K562 (cell line): ENCODE measurements around the gene TP53I13. TPM values are rescaled to one million over a fixed set of nuclear protein-coding genes. Genes with fewer than 3 reads are reported as not detected.

Experiments used
- ATAC-seq: fragments of 200-7000 bp; cut with Tn5 transposase; 3 replicates; pipeline ENCODE4 v1.9.1; 2020; ENCODE audit warnings: moderate library complexity
- BruUV-seq: library from RNA; stranded (reverse); fragments of 400-500 nt; replicated peaks from 2 replicates; lab custom pipeline; 2021; lab: Mats Ljungman, UMichigan
- CTCF ChIA-PET: fragments of 300-600 bp; formaldehyde crosslinking; extraction: SDS; loops from one replicate; lab custom pipeline; 2021; ENCODE audit warnings: low intra/inter-chr PET ratio; lab: Yijun Ruan, JAX
- POLR2A ChIA-PET: fragments of 300-600, 350-650 bp; sonication (Branson Sonifier 250); formaldehyde crosslinking; extraction: SDS; loops from one replicate; lab custom pipeline; 2021; ENCODE audit warnings: antibody characterized with exemption, inconsistent platforms; lab: Yijun Ruan, JAX
- DNase-seq, 4 experiments: peaks; one replicate each; pipeline versions ENCODE4 v3.0.0 to v3.0.0-alpha.2; 2011 to 2018; ENCODE audit warnings: low spot score in 3 of 4, mixed read lengths in 3 of 4; ENCODE audit errors: extremely low read depth in 1 of 4
- FAIRE-seq: peaks from 2 replicates; lab custom pipeline; 2011; peaks lifted over from hg19 to GRCh38; lab: Jason Lieb, UNC
- H2AFZ ChIP-seq: 2 replicates; pipeline ENCODE4 v1.6.0; 2011; ENCODE audit warnings: low read depth, low read length, control low read depth, inconsistent platforms
- H3K27ac ChIP-seq: fragments of 200-600 bp; 3 replicates; pipeline ENCODE4 v1.8.0; 2011; ENCODE audit warnings: low read depth, mild to moderate bottlenecking, control low read depth, inconsistent platforms, low read length, moderate library complexity, mixed read lengths; ENCODE audit errors: extremely low read depth
- H3K27me3 ChIP-seq, 2 experiments: fragments of 300-600 bp in 1 of 2; 2 replicates in 1 of 2; 3 replicates in 1 of 2; pipeline versions ENCODE4 v1.6.0 to v1.8.0; 2011; ENCODE audit warnings: inconsistent platforms in 2 of 2, low read length in 2 of 2, mild to moderate bottlenecking in 1 of 2, mixed read lengths in 1 of 2, moderate library complexity in 1 of 2; ENCODE audit not compliant: control insufficient read depth in 2 of 2, insufficient read depth in 2 of 2
- H3K36me3 ChIP-seq: fragments of 300-600 bp; 3 replicates; pipeline ENCODE4 v1.8.0; 2011; ENCODE audit warnings: mild to moderate bottlenecking, low read length, inconsistent platforms; ENCODE audit not compliant: control insufficient read depth, insufficient read depth
- H3K4me1 ChIP-seq, 2 experiments: fragments of 200-600 bp in 1 of 2; replicated peaks in 1 of 2; 2 replicates in 1 of 2; 3 replicates in 1 of 2; pipeline versions ENCODE4 v1.5.1 to v1.8.0; 2011; ENCODE audit warnings: inconsistent platforms in 2 of 2, low read length in 2 of 2, mild to moderate bottlenecking in 1 of 2, mixed read lengths in 1 of 2, moderate library complexity in 1 of 2; ENCODE audit not compliant: control insufficient read depth in 2 of 2, insufficient read depth in 2 of 2
- H3K4me2 ChIP-seq: 2 replicates; pipeline ENCODE4 v1.6.1; 2011; ENCODE audit warnings: low read length, control low read depth, inconsistent platforms, mixed read lengths; ENCODE audit not compliant: insufficient read depth
- H3K4me3 ChIP-seq: fragments of 200-600 bp; sonication (generic), shearing (Covaris generic); 2 replicates; pipeline ENCODE4 v1.5.1; 2016; ENCODE audit warnings: control low read depth, inconsistent platforms
- H3K79me2 ChIP-seq: fragments of 200-600 bp; 3 replicates; pipeline ENCODE4 v1.8.0; 2011; ENCODE audit warnings: low read length, inconsistent platforms; ENCODE audit not compliant: control insufficient read depth, insufficient read depth
- H3K9ac ChIP-seq, 2 experiments: 2 replicates each; pipeline versions ENCODE4 v1.6.0 to v1.6.1; 2011; ENCODE audit warnings: low read depth in 2 of 2, low read length in 2 of 2, control low read depth in 1 of 2, inconsistent platforms in 1 of 2, mild to moderate bottlenecking in 1 of 2, mixed read lengths in 1 of 2; ENCODE audit not compliant: insufficient read depth in 1 of 2
- H3K9me1 ChIP-seq: one replicate; pipeline ENCODE4 v1.6.0; 2011; ENCODE audit warnings: inconsistent platforms, mild to moderate bottlenecking, low read length, moderate library complexity; ENCODE audit not compliant: control insufficient read depth, insufficient read depth
- H3K9me3 ChIP-seq: replicated peaks from 2 replicates; pipeline ENCODE4 v1.5.1; 2011; ENCODE audit warnings: low read depth, low read length, inconsistent platforms; ENCODE audit not compliant: control insufficient read depth, insufficient read depth
- H4K20me1 ChIP-seq: replicated peaks from 2 replicates; pipeline ENCODE4 v1.6.1; 2011; ENCODE audit warnings: low read length, inconsistent platforms, mixed read lengths; ENCODE audit not compliant: control insufficient read depth, insufficient read depth
- CHD2 ChIP-seq: IDR thresholded peaks from 2 replicates; pipeline ENCODE4 v1.6.1; 2011; ENCODE audit warnings: low read depth, low read length
- EGR1 ChIP-seq: fragments of 450-650 bp; conservative IDR thresholded peaks from 2 replicates; pipeline ENCODE4 v1.6.1; 2017; ENCODE audit warnings: mild to moderate bottlenecking
- GABPB1 ChIP-seq: sonication (generic); formaldehyde crosslinking; IDR thresholded peaks from 2 replicates; pipeline ENCODE4 v1.8.0; 2022; ENCODE audit warnings: mild to moderate bottlenecking, missing genetic modification reagents
- STAT5B ChIP-seq: fragments of 250-450 bp; sonication (Bioruptor Pico); IDR thresholded peaks from 2 replicates; pipeline ENCODE4 v1.8.0; 2021; ENCODE audit warnings: mild to moderate bottlenecking, inconsistent platforms
- TAF7 ChIP-seq: fragments of 450-650 bp; IDR thresholded peaks from 2 replicates; pipeline ENCODE4 v1.6.1; 2016; ENCODE audit warnings: missing genetic modification characterization, missing compliant biosample characterization
- TEAD4 ChIP-seq, 2 experiments: sonication (generic) in 1 of 2; formaldehyde crosslinking in 1 of 2; IDR thresholded peaks; 2 replicates each; pipeline versions ENCODE4 v1.6.1 to v1.8.0; 2012 to 2022; ENCODE audit warnings: borderline replicate concordance in 1 of 2, inconsistent platforms in 1 of 2, low read length in 1 of 2, mild to moderate bottlenecking in 1 of 2, missing genetic modification reagents in 1 of 2
- WGBS: fragments of 100-300 bp; shearing (Covaris generic); methylation state at CpG from one replicate; pipeline ENCODE4 v1.1.6; 2016; ENCODE audit warnings: low coverage, mixed read lengths; ENCODE audit not compliant: insufficient coverage; ENCODE audit errors: missing lambda C conversion rate; 5-methylcytosine and 5-hydroxymethylcytosine counted together
- in situ Hi-C: fragments of 300-500 bp; cut with MboI; formaldehyde crosslinking; loops from 4 replicates; pipeline ENCODE4 v1.15.0; 2018; ENCODE audit warnings: inconsistent platforms, mixed read lengths
- intact Hi-C: fragments of 100-400 bp; cut with micrococcal nuclease; formaldehyde crosslinking; loops from 2 replicates; pipeline ENCODE4 v1.14.2; 2022
- polyA plus RNA-seq, 8 experiments: library from polyadenylated mRNA; depleted of rRNA in 4 of 8; stranded (reverse) in 5 of 8; unstranded in 3 of 8; fragments of >200 nt; fragmentation: Nextera tagmentation in 2 of 8; fragmentation: Illumina TruSeq in 1 of 8; extraction: Ambion mirVana in 2 of 8; extraction: Trizol in 1 of 8; gene quantifications; 2 replicates each; pipeline versions ENCODE4 v1.2.1 to v1.2.3, GENCODE V29; 2011 to 2014; ENCODE audit warnings: inconsistent platforms in 1 of 8, missing spikeins in 1 of 8
- total RNA-seq, 7 experiments: library from RNA; depleted of rRNA in 6 of 7; stranded (reverse); fragments of >200 nt in 6 of 7; fragmentation: Illumina TruSeq in 2 of 7; extraction: Trizol in 2 of 7; gene quantifications; 2 replicates each; pipeline versions ENCODE4 v1.2.1 to v1.2.3, GENCODE V29; 2011 to 2021; ENCODE audit warnings: low replicate concordance in 1 of 7
- TF ChIP-seq, protein P1 (sequence below): fragments of 450-650 bp; IDR thresholded peaks from 2 replicates; pipeline ENCODE4 v1.6.1; 2014; ENCODE audit warnings: low read depth, mild to moderate bottlenecking, moderate library complexity, borderline replicate concordance
- TF ChIP-seq, protein P2 (sequence below): sonication (generic); formaldehyde crosslinking; IDR thresholded peaks from 2 replicates; pipeline ENCODE4 v1.9.0; 2022; ENCODE audit warnings: mild to moderate bottlenecking, missing genetic modification reagents

The TP53I13 gene
- total and polyA plus RNA-seq, 9 of the 15 experiments (the other 6 are each of a cell fraction or from before 2014, with no cell fraction given) = 0.08 to 28.3 (median 9.1) TPM

DNA sequence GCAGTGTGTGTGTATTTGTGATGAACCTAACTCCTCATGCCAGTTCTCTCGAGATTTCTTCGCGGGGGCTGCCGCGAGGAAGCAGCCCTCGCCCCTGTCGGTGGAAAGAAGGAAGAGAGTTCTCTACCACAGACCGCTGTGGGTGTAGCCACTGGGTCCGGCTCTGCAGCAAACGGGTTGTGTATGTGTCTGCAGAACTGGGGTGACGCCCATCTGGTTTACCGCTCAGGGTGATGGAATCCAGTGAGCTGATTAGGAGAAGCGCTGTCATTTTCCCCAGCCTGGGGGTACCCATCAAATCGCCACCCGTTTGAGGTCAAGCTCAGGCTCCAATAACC lies 46.5 kb downstream of the TP53I13 start:
- ATAC-seq (peak; percentile 19), FAIRE-seq (peak; percentile 49), DNase-seq (peak; percentile 47 to 56 (median 50))
- Histone ChIP-seq H4K20me1 (no peaks in the 10 kb centered on the region; the same call in 1 of the 2 replicates), H3K4me2 (peak overlapping the region; percentile 81), H3K9me3 (no peaks in the 10 kb centered on the region), H3K9me1 (no peaks in the 10 kb centered on the region), H3K36me3 (no peaks in the 10 kb centered on the region; the same call in 2 of the 3 replicates), H3K4me1 (peaks cover 20 to 56% of the 10 kb centered on the region in 2 experiments), H3K4me3 (peak overlapping the region; percentile 35), H3K9ac (peak overlapping the region in 1 of 2 experiments; percentile 92; a peak in 3 of 4 replicates), H3K27ac (no peak overlapping the region), H3K79me2 (no peaks in the 10 kb centered on the region), H3K27me3 (no peaks in the 10 kb centered on the region), H2AFZ (peak overlapping the region; percentile 92; the same call in 1 of the 2 replicates)
- peak; percentile 80 for TF ChIP-seq CHD2
- no peak for TF ChIP-seq EGR1
- no TSS peak for BruUV-seq
- POLR2A ChIA-PET = interaction anchor here (0.5 to 1.0 kb wide), 5 partner anchors 27 to 775 kb away, joined by 3 to 4 read pairs (median 3); no protein-coding TSS in a partner anchor
- intact Hi-C loops (loop anchor here (1.0 to 10.0 kb wide), 2 partner anchors 35 to 470 kb away; no protein-coding TSS in a partner anchor), in situ Hi-C loops (no loop called here)
- WGBS = 6% methylated on average over 15 of the region's 15 CpGs
- CTCF ChIA-PET = interaction anchor here (0.7 kb wide), 1 partner anchor 489 kb away, joined by 5 read pairs; no protein-coding TSS in a partner anchor

DNA sequence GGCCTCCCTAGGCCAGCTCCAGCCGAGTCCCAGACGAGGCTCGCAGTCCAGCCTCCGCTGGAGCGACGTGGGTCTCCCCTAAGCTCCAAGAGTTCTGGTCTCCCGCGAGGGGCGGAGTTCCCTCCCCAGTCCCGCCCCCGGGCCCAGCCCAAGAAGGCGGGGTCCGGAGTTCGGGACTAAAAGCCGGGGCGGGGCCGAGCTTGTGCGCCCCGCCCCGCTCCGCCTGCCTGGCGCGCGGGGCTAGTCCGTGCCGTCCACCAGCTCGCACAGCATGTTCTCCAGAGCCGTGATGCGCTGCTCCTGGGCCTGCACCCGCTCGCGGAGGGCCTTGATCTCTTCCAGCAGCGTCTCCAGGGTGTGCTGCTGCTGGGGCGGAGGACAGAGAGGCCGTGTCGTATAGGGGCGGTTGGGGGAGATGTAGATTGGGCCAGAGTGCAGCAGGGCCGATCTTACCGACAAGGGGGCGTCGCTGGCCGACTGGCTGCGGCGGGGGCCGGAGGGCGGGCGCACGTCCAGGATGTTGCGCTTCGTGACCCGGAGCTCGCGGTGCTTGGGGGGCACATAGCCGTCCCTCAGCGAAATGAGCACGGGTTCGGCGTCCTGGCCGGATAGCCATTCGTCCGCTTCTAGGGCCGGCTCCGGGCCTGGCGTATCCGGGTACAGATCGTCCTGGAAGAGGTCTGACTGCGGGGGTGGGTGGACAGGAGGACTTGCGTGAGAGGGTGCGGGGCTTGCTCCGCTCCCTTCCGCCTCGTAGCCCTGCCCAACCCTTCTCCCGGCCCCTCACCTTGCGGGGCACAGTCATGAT lies 47.2 kb downstream of the TP53I13 start:
- intact Hi-C loops (loop anchor here (1.0 to 10.0 kb wide), 2 partner anchors 35 to 471 kb away; no protein-coding TSS in a partner anchor), in situ Hi-C loops (no loop called here)
- BruUV-seq = no TSS peak
- Histone ChIP-seq H3K4me3 (peak overlapping the region; percentile 35), H3K27me3 (no peaks in the 10 kb centered on the region), H3K4me2 (peak overlapping the region; percentile 81), H3K9ac (peak overlapping the region in 1 of 2 experiments; percentile 92; a peak in 3 of 4 replicates), H3K36me3 (no peaks in the 10 kb centered on the region; the same call in 2 of the 3 replicates), H3K9me3 (no peaks in the 10 kb centered on the region), H3K4me1 (peaks cover 27 to 61% of the 10 kb centered on the region in 2 experiments), H3K27ac (no peak overlapping the region), H2AFZ (peak overlapping the region; percentile 92), H3K79me2 (no peaks in the 10 kb centered on the region), H4K20me1 (no peaks in the 10 kb centered on the region; the same call in 1 of the 2 replicates), H3K9me1 (no peaks in the 10 kb centered on the region)
- 11% methylated on average over 38 of the region's 74 CpGs for WGBS
- CTCF ChIA-PET = interaction anchor here (0.7 kb wide), 1 partner anchor 490 kb away, joined by 5 read pairs; no protein-coding TSS in a partner anchor
- FAIRE-seq (peak; percentile 83), ATAC-seq (peak; percentile 93), DNase-seq (peak; percentile 92 to 98 (median 96))
- POLR2A ChIA-PET = interaction anchor here (0.5 to 1.0 kb wide), 6 partner anchors 28 to 775 kb away, joined by 3 to 4 read pairs (median 3); no protein-coding TSS in a partner anchor
- TF ChIP-seq GABPB1 (CRISPR knock-in tag) (no peak), TEAD4 (IDR thresholded peaks at IDR 0.05; ENCODE audit: low read length) (peak; percentile 21; the same call in 1 of the 2 replicates), TEAD4 (CRISPR knock-in tag; IDR thresholded peaks at IDR 0.05; ENCODE audit: borderline replicate concordance) (no peak), STAT5B (CRISPR knock-in tag) (no peak), TAF7 (tag) (no peak)
- TF ChIP-seq, protein P1, sequence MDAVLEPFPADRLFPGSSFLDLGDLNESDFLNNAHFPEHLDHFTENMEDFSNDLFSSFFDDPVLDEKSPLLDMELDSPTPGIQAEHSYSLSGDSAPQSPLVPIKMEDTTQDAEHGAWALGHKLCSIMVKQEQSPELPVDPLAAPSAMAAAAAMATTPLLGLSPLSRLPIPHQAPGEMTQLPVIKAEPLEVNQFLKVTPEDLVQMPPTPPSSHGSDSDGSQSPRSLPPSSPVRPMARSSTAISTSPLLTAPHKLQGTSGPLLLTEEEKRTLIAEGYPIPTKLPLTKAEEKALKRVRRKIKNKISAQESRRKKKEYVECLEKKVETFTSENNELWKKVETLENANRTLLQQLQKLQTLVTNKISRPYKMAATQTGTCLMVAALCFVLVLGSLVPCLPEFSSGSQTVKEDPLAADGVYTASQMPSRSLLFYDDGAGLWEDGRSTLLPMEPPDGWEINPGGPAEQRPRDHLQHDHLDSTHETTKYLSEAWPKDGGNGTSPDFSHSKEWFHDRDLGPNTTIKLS = no peak
- TF ChIP-seq, protein P2, sequence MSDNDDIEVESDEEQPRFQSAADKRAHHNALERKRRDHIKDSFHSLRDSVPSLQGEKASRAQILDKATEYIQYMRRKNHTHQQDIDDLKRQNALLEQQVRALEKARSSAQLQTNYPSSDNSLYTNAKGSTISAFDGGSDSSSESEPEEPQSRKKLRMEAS = 0 out of 2 replicates have a peak, but pooled peaks have one; percentile 40
